PC-3 (cell line): ENCODE results near the gene KCNG1. TPM values are rescaled to one million over a fixed set of nuclear protein-coding genes. Genes with fewer than 3 reads are reported as not detected.

Source experiments
- ATAC-seq: fragments of 200-7000 bp; cut with Tn5 transposase; 2 replicates; pipeline ENCODE4 v1.9.1; 2020; ENCODE audit warnings: mild to moderate bottlenecking, moderate library complexity
- BruUV-seq: library from RNA; stranded (reverse); fragments of 400-500 nt; replicated peaks from 2 replicates; lab custom pipeline; 2021; lab: Mats Ljungman, UMichigan
- CTCF ChIA-PET: fragments of 300-600 bp; sonication (Branson Sonifier 250); formaldehyde crosslinking; loops from one replicate; lab custom pipeline; 2022; ENCODE audit warnings: antibody characterized with exemption; lab: Charles Lee
- POLR2A ChIA-PET: fragments of 300-600 bp; sonication (Branson Sonifier 250); formaldehyde crosslinking; loops from one replicate; lab custom pipeline; 2022; ENCODE audit warnings: antibody characterized with exemption; ENCODE audit not compliant: unreplicated experiment; lab: Charles Lee
- DNase-seq: peaks from one replicate; pipeline ENCODE4 v3.0.0-alpha.2; 2015
- H2AFZ ChIP-seq: fragments of 300-600 bp; sonication (generic); 2 replicates; pipeline ENCODE4 v1.6.0; 2016; ENCODE audit warnings: antibody characterized with exemption, low read length
- H3F3A ChIP-seq: fragments of 300-600 bp; sonication (generic); one replicate; pipeline ENCODE4 v1.6.0; 2017; ENCODE audit warnings: antibody characterized with exemption, low read length, control low read depth, mild to moderate bottlenecking; ENCODE audit not compliant: unreplicated experiment
- H3K27ac ChIP-seq: fragments of 300-600 bp; sonication (generic); 2 replicates; pipeline ENCODE4 v1.5.1; 2016; ENCODE audit warnings: mild to moderate bottlenecking, low read length
- H3K27me3 ChIP-seq: fragments of 300-600 bp; sonication (generic); 2 replicates; pipeline ENCODE4 v1.6.1; 2016; ENCODE audit warnings: low read length, mixed read lengths
- H3K36me3 ChIP-seq: fragments of 300-600 bp; sonication (generic); 2 replicates; pipeline ENCODE4 v1.6.1; 2016; ENCODE audit warnings: low read depth, mixed run types, low read length, mixed read lengths
- H3K4me1 ChIP-seq: fragments of 300-600 bp; sonication (generic); 2 replicates; pipeline ENCODE4 v1.5.1; 2016; ENCODE audit warnings: low read length; ENCODE audit not compliant: insufficient read depth
- H3K4me2 ChIP-seq: fragments of 300-600 bp; sonication (generic); 2 replicates; pipeline ENCODE4 v1.6.0; 2016; ENCODE audit warnings: low read length
- H3K4me3 ChIP-seq: fragments of 300-600 bp; sonication (generic); 2 replicates; pipeline ENCODE4 v1.5.1; 2016; ENCODE audit warnings: mild to moderate bottlenecking, low read length, mixed read lengths
- H3K79me2 ChIP-seq: fragments of 300-600 bp; sonication (generic); 2 replicates; pipeline ENCODE4 v1.6.1; 2017; ENCODE audit warnings: low read length, mixed read lengths
- H3K9ac ChIP-seq: fragments of 300-600 bp; sonication (generic); 2 replicates; pipeline ENCODE4 v1.6.0; 2016; ENCODE audit warnings: mild to moderate bottlenecking, low read length
- H3K9me2 ChIP-seq: fragments of 300-600 bp; sonication (generic); replicated peaks from 2 replicates; pipeline ENCODE4 v1.6.1; 2016; ENCODE audit warnings: mixed run types, low read length, mixed read lengths
- H3K9me3 ChIP-seq: fragments of 300-600 bp; sonication (generic); 2 replicates; pipeline ENCODE4 v1.6.1; 2016; ENCODE audit warnings: low read length, mixed read lengths
- H4K20me1 ChIP-seq: fragments of 300-600 bp; sonication (generic); 2 replicates; pipeline ENCODE4 v1.6.1; 2016; ENCODE audit warnings: low read length, mixed read lengths
- EZH2 ChIP-seq: fragments of 300-600 bp; sonication (generic); IDR thresholded peaks from one replicate; pipeline ENCODE4 v1.6.1; 2017; ENCODE audit warnings: antibody characterized with exemption, mild to moderate bottlenecking, low read length; ENCODE audit not compliant: unreplicated experiment
- EZH2phosphoT487 ChIP-seq: fragments of 300-600 bp; sonication (generic); IDR thresholded peaks from 2 replicates; pipeline ENCODE4 v1.6.1; 2018; ENCODE audit warnings: mild to moderate bottlenecking, antibody characterized with exemption, low read length, borderline replicate concordance
- intact Hi-C: fragments of 100-400 bp; cut with micrococcal nuclease; formaldehyde crosslinking; loops from 2 replicates; pipeline ENCODE4 v1.9.0; 2023
- total RNA-seq: library from RNA; depleted of rRNA; stranded (reverse); fragments of >200 nt; gene quantifications from 2 replicates; pipeline ENCODE4 v1.2.3, GENCODE V29; 2014
- TF ChIP-seq, protein P1 (sequence below): fragments of 300-600 bp; sonication (generic); conservative IDR thresholded peaks from 2 replicates; pipeline ENCODE4 v1.5.1; 2017; ENCODE audit warnings: antibody characterized with exemption, low read depth, mild to moderate bottlenecking, low read length

KCNG1 gene
- total RNA-seq, 1 experiment from 2014 or later, result 61.5 TPM

DNA sequence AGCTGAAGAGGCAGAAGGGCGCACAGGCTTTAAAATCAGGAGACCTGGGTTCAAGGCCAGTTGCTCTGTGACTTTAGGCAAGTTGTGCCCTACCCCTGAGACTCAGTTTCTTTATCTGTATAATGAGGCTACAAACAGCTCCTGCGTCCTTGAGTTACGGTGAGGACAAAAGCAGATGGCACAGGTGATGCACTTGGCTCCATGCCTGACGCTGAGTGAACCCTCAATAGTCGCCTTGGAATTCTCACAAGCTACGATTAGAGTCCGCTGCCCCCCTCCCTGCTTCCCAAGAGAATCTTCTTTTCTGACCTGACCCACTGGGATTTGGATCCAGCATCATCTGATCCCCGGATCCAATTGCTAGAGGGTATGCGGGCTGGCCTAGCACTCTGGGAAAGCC, 6.4 kb downstream of the KCNG1 start:
- no peak for TF ChIP-seq EZH2phosphoT487
- TF ChIP-seq EZH2, result no peak
- TF ChIP-seq, protein P1, sequence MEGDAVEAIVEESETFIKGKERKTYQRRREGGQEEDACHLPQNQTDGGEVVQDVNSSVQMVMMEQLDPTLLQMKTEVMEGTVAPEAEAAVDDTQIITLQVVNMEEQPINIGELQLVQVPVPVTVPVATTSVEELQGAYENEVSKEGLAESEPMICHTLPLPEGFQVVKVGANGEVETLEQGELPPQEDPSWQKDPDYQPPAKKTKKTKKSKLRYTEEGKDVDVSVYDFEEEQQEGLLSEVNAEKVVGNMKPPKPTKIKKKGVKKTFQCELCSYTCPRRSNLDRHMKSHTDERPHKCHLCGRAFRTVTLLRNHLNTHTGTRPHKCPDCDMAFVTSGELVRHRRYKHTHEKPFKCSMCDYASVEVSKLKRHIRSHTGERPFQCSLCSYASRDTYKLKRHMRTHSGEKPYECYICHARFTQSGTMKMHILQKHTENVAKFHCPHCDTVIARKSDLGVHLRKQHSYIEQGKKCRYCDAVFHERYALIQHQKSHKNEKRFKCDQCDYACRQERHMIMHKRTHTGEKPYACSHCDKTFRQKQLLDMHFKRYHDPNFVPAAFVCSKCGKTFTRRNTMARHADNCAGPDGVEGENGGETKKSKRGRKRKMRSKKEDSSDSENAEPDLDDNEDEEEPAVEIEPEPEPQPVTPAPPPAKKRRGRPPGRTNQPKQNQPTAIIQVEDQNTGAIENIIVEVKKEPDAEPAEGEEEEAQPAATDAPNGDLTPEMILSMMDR, result no peak
- Histone ChIP-seq H3K79me2 (no peaks in the 10 kb centered on the region), H3K9me2 (no peaks in the 10 kb centered on the region), H3K9ac (no peak overlapping the region), H3K36me3 (no peaks in the 10 kb centered on the region), H3K4me2 (no peak overlapping the region), H3K4me1 (peaks cover 5% of the 10 kb centered on the region), H3K4me3 (no peak overlapping the region), H3K27ac (no peak overlapping the region), H3K9me3 (no peaks in the 10 kb centered on the region), H3K27me3 (no peaks in the 10 kb centered on the region), H3F3A (no peaks in the 10 kb centered on the region), H4K20me1 (no peaks in the 10 kb centered on the region), H2AFZ (no peak overlapping the region)
- POLR2A ChIA-PET, result no interaction called here
- BruUV-seq, result no TSS peak
- DNase-seq (no peak), ATAC-seq (no peak)
- CTCF ChIA-PET, result interaction anchor here (0.6 kb wide), 1 partner anchor 291 kb away, joined by 3 read pairs; no protein-coding TSS in a partner anchor
- intact Hi-C loops, result no loop called here

DNA sequence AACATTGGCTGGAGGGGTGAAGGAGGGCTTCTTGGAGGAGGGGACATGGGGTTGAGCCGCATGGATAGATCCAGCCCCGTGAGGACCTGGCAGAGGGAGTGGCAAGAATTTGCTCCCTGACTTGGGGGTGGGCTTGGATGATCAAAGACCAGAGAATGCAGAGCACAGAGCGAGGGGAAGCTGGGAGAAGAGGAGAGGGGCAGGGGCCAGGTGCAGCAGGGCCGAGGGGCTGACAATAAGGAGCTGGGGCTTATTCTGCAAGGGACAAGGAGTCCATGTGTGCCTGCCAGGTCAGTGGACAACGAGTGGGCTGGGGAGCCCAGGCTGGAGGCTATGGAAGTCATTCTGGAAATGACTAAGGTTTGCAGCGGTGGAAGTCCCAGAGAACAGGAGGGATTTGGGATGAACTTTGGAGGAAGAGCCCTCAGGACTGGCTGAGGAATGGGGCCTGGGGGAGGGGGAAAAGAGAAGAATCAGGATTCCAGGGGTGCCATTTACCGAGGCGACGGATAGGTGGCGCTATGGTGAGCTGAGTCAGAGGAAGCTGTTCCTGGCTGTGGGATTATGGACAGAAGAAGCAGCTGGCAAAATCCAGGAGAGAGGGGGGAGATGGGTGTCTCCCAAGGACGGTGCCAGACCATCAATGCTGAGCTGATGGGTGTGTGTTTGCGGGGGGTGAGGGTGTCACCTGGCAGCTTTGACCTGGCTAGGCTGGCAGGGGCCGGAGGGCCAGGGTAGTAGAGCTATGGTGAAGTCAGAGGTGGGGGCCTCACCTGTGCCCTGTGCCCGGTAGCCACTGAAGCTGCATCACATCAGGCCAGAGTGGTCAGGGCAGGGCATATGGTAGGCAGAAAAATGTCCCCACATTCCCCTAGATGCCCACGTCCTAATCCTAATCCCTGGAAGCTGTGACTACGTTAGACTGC, 7.8 kb downstream of the KCNG1 start:
- ATAC-seq, result peak; percentile 85
- Histone ChIP-seq H3K9ac (no peak overlapping the region), H4K20me1 (no peaks in the 10 kb centered on the region)

More for the DNA sequence above, 7.8 kb downstream of the KCNG1 start:
- no peaks in the 10 kb centered on the region for H3K4me1 ChIP-seq
- intact Hi-C loops, result loop anchor here (1.0 kb wide), 1 partner anchor 291 kb away; no protein-coding TSS in a partner anchor
- no peaks in the 10 kb centered on the region for H3K9me2 ChIP-seq
- BruUV-seq, result no TSS peak
- no peaks in the 10 kb centered on the region for H3K36me3 ChIP-seq
- peak; percentile 90 for DNase-seq
- no peak overlapping the region for H3K4me3 ChIP-seq
- H3K27ac ChIP-seq, result no peak overlapping the region
- H3K4me2 ChIP-seq, result no peak overlapping the region
- no peaks in the 10 kb centered on the region for H3F3A ChIP-seq
- H2AFZ ChIP-seq, result no peak overlapping the region
- POLR2A ChIA-PET, result no interaction called here
- H3K79me2 ChIP-seq, result no peaks in the 10 kb centered on the region
- H3K9me3 ChIP-seq, result no peaks in the 10 kb centered on the region
- no peaks in the 10 kb centered on the region for H3K27me3 ChIP-seq
- TF ChIP-seq, protein P1, result peak; percentile 98
- TF ChIP-seq EZH2phosphoT487, result no peak
- CTCF ChIA-PET, result interaction anchor here (0.5 to 1.5 kb wide), 7 partner anchors 8 to 312 kb away, joined by 3 to 13 read pairs (median 5); no protein-coding TSS in a partner anchor
